ENCODE results near the gene KAT14. TPM values are rescaled to one million over a fixed set of nuclear protein-coding genes. Genes with fewer than 3 reads are reported as not detected.
"Not testable (repeated sequence)": the region's sequence is repeated elsewhere in the genome, so short reads cannot be mapped to it uniquely, and the experiment has no call there.

The KAT14 gene
- total RNA-seq, 1 experiment from 2014 or later = 33.7 TPM

DNA sequence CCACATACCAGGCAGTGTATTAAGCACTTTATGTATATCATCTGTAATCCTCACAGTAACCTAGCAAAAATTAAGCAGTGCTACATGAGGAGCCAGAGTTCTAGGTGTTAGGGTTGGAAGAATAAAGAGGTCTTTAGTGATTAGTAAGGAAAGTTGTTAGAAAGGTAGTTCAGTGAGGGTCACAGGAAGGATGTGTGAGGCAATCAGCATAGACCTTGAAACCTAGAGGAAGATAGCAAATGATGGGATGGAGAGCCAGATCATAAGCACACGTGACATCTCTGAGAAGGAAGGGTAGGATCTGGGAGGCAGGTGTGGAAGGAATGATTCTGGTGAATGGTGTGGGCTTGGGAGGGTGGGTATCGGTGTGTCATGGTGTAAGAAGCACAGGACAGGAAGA lies 2.2 kb downstream of the KAT14 start:
- DNase-seq (ENCODE audit: low spot score) = no peak
- in situ Hi-C loops (cut with HindIII; ENCODE audit: low sequenced_read_pairs) = no loop called here

DNA sequence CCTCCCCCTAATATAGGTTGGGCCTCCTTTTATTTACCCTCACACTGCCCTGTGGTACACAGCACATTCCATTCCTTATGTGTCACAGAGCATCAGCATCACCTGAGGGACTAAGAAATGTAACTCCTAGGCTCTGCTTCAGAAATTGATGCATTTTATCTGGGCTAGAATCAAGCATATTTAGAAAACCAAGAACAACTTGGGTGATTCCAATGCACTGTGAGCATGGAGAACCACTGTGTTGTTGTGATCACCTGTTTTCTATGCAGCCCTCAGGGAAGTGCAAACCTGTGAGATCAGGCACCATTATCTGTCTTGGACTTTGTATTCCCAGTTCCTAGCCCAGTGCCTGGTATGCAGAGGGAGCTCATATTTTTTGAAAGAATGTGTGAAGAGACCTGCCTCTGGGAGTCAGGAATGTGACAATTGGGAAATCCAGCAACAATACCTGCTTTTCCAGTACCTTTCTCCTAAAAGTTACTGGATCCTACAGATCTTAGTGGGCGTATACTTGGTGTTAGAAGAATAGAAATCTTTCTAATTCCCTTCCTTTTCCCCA lies 7.0 kb downstream of the KAT14 start:
- DNase-seq (ENCODE audit: low spot score) = no peak
- in situ Hi-C loops (cut with HindIII; ENCODE audit: low sequenced_read_pairs) = no loop called here

DNA sequence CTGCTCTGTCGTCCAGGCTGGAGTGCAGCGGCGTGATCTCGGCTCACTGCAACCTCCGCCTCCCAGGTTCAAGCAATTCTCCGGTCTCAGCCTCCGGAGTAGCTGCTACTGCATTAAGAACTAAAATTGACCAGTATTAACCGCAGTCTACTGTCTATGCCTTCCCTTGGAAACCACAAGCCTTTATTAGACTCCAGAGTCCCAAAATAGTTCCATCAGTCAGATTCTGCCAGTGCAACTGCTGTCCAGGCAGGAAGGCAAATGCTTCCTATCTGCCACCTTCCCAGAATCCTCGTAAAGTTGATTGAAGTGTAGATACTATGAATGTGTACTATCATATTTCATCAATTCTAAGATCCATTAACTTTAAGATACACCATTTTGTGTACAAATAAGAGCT lies 16.7 kb downstream of the KAT14 start:
- no peak for DNase-seq (ENCODE audit: low spot score)
- in situ Hi-C loops (cut with HindIII; ENCODE audit: low sequenced_read_pairs) = no loop called here

DNA sequence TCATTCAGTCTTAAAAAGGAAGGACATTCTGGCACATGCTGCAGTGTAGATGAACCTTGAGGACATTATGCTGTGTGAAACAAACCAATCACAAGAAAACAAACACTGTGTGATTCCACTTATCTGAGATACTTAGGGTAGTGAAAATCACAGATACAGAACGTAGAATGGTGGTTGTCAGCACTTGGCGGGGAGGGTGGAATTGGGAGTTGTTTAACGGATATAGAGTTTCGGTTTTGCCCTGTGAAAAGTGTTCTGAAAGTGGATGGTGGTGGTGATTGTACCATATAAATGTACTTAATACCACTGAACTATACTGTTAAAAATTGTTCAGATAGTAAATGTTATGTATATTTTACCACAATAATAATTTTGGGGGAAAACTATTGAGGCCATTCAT lies 18.4 kb downstream of the KAT14 start:
- no peak for DNase-seq (ENCODE audit: low spot score)
- in situ Hi-C loops (cut with HindIII; ENCODE audit: low sequenced_read_pairs) = no loop called here

GRCh38 chr20:18164356-18164755 lies 26.7 kb downstream of the KAT14 start:
- in situ Hi-C loops (cut with HindIII; ENCODE audit: low sequenced_read_pairs) = no loop called here
- DNase-seq (ENCODE audit: low spot score) = no peak

- in situ Hi-C loops (cut with HindIII; ENCODE audit: low sequenced_read_pairs) = no loop called here
- no peak for DNase-seq (ENCODE audit: low spot score)
These were observed 27.9 kb downstream of the KAT14 start for GRCh38 chr20:18165553-18165952.

DNA sequence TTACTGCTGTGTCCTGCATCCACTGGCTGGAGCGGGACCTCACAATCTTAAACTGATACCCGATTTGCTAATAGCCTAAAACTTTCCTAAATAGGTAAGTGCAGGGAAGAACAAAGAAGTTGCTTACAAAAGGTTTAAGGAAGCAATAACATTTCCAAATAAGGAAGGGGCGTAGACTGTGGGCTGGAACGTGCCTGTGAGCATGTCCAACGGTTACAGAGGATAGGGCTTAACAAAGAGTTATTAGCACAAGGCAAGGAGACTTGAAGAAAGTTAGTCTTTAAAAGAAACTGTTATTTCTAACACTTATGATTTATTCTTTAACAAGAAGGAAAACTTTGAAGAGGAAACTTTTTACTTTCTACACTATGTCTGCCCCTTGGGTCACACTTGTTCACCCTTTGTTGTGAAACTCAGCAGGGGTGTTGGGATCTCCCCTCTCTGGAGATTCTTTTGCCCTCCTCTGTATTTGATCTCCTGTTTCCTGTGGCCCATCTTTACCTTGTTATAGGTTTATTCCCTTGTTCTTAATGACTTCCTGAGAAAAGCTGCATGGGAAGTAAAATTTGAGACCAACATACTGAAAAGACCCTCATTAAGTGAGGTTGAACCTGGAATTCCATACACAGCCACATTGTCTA lies 28.7 kb downstream of the KAT14 start:
- in situ Hi-C loops (cut with HindIII; ENCODE audit: low sequenced_read_pairs) = no loop called here
- DNase-seq (ENCODE audit: low spot score) = no peak

- in situ Hi-C loops (cut with HindIII; ENCODE audit: low sequenced_read_pairs) = no loop called here
- DNase-seq (ENCODE audit: low spot score) = no peak
These were observed 29.3 kb downstream of the KAT14 start for GRCh38 chr20:18166950-18167349.

- in situ Hi-C loops (cut with HindIII; ENCODE audit: low sequenced_read_pairs) = no loop called here
- no peak for DNase-seq (ENCODE audit: low spot score)
These were observed 34.7 kb downstream of the KAT14 start for GRCh38 chr20:18172379-18172778.

DNA sequence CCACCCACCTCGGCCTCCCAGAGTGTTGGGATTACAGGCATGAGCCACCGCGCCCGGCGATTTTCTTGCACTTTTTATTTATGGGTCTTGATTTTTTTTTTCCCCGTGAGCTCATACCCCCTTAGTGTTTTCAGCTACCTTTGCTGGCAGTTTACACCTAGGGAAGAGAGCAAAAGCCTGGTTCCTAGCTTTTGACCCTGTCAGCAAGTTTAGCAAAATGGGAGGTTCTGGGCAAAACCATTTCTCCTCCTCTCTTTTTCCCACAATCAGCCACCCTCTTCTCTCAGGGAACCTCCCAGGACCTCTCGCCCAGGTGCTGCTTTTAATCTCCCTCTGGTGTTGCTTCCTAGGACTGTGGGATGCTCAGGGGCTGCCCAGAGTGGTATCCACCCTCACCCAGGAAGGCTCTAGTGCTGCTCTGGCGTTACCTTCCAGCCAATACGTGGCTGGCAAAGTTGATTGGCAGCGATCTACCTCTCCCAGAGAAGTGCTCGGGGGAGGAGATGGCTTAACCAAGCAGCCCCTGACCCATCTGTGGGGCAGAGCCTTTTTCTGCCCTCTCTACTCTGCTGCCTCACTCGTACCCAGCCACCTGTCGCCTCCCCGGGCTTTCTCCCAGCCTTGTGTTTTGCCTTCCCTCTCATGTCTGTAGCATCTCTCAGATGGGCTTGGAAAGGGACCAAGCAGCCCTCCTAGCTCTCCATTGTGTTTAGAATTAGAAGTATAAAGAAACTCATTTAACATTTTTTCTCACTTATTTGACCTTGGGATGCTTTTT lies 37.4 kb downstream of the KAT14 start:
- in situ Hi-C loops (cut with HindIII; ENCODE audit: low sequenced_read_pairs) = no loop called here
- no peak for DNase-seq (ENCODE audit: low spot score)

GRCh38 chr20:18176318-18176785 lies 38.7 kb downstream of the KAT14 start:
- no peak for DNase-seq (ENCODE audit: low spot score)
- in situ Hi-C loops (cut with HindIII; ENCODE audit: low sequenced_read_pairs) = no loop called here

DNA sequence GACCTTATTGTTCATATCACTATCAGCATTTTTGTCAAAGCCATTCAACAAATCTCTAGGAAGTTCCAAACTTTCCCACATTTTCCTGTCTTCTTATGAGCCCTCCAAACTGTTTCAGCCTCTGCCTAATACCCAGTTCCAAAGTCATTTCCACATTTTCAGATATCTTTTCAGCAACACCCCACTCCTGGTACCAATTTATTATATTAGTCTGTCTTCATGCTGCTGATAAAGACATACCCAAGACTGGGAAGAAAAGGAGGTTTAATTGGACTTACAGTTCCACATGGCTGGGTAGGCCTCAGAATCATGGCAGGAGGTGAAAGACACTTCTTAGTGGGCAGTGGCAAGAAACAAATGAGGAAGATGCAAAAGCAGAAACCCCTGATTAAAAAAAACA lies 42.7 kb downstream of the KAT14 start:
- in situ Hi-C loops (cut with HindIII; ENCODE audit: low sequenced_read_pairs); DNase-seq (ENCODE audit: low spot score): not testable (repeated sequence)

DNA sequence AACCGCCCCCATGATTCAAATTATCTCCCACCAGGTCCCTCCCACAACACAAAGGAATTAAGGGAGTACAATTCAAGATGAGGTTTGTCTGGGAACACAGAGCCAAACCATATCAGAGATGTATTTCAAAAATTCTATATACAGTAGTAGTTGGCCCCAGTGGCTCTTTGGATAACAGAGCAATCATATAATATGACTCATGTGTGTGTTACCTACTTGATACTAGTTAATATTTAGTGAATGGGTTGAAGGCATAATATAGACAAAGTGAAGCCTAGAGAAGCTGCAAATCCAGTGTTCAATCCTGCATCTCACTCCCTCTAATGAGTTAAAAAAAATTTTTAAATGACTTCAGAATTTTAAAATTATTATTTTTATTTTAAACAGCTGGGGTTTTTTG lies 43.2 kb downstream of the KAT14 start:
- in situ Hi-C loops (cut with HindIII; ENCODE audit: low sequenced_read_pairs) = no loop called here
- no peak for DNase-seq (ENCODE audit: low spot score)

- DNase-seq (ENCODE audit: low spot score) = no peak
- in situ Hi-C loops (cut with HindIII; ENCODE audit: low sequenced_read_pairs) = no loop called here
These were observed 49.4 kb downstream of the KAT14 start for GRCh38 chr20:18187020-18187419.

- in situ Hi-C loops (cut with HindIII; ENCODE audit: low sequenced_read_pairs) = no loop called here
- DNase-seq (ENCODE audit: low spot score) = no peak
These were observed 50.8 kb downstream of the KAT14 start for GRCh38 chr20:18188434-18188833.

DNA sequence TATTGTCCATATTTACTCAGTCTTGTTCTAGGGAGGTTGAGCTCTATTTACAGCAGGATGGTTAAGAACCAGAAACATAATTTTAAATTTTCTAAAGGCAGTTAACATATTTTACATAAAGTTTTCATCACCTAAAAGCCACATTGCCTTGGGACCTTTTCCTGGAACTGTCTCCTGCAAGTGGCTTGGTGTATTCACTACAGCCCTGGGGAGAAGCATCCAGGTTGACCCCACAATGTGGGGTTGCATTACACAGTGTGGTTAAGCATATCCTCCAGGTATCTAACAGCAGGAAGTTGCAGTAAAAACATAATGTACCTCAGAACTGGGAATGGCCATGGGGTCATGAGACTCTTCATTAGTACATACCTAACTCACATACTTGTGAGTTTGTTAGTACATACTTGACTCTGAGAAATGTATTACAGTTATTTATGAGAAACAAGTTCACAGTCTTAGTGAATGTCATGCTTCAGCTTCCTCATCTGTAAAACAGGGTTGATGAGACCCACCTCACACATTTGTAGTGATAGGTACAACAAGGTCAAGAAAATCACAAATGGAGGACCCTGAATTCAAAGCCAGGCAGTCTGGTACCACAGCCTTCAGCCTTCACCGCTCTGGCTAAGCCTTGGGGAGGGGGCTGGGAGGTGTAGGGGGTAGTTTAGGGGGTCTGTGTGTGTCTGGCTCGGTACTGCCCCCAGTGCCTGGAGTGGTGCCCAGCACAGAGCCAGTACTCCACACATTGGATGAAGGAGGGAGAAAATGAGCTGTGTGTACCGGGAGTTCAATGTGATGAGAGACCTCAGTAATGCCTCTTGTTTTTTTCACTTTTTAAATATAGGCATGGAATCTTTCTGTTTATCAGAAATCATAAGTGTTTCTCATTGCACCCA lies 52.9 kb downstream of the KAT14 start:
- in situ Hi-C loops (cut with HindIII; ENCODE audit: low sequenced_read_pairs) = no loop called here
- DNase-seq (ENCODE audit: low spot score) = no peak

DNA sequence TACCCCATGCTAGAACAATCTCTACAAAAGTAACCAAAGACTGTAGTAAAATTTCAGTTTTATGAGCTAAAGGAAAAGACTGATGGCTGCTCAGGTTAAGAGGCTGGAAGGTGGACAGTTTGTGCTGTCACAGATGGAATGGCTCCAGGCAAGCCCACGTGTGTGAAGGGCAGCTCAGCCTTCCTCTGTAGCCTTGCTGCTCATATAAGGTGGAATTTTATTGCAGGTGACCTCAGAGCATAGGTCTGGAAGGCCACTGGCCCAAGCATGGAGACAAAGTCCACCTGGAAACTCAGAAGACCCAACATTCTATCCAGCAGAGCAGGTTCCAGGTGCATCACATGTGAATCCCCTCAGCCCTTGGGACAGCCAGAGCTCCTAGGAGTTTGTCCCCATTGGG lies 53.6 kb downstream of the KAT14 start:
- in situ Hi-C loops (cut with HindIII; ENCODE audit: low sequenced_read_pairs) = no loop called here

GRCh38 chr20:18194461-18194860 lies 56.8 kb downstream of the KAT14 start:
- in situ Hi-C loops (cut with HindIII; ENCODE audit: low sequenced_read_pairs); DNase-seq (ENCODE audit: low spot score): not testable (repeated sequence)

More for the DNA sequence above, 53.6 kb downstream of the KAT14 start:
- DNase-seq (ENCODE audit: low spot score) = no peak

GRCh38 chr20:18195931-18196330 lies 58.3 kb downstream of the KAT14 start:
- DNase-seq (ENCODE audit: low spot score) = no peak
- in situ Hi-C loops (cut with HindIII; ENCODE audit: low sequenced_read_pairs) = no loop called here
